ENCODE measurements around the gene IFITM1. TPM values are rescaled to one million over a fixed set of nuclear protein-coding genes. Genes with fewer than 3 reads are reported as not detected.

IFITM1 gene
- polyA plus RNA-seq, 1 donor from 2014 or later: 0.35 TPM

DNA sequence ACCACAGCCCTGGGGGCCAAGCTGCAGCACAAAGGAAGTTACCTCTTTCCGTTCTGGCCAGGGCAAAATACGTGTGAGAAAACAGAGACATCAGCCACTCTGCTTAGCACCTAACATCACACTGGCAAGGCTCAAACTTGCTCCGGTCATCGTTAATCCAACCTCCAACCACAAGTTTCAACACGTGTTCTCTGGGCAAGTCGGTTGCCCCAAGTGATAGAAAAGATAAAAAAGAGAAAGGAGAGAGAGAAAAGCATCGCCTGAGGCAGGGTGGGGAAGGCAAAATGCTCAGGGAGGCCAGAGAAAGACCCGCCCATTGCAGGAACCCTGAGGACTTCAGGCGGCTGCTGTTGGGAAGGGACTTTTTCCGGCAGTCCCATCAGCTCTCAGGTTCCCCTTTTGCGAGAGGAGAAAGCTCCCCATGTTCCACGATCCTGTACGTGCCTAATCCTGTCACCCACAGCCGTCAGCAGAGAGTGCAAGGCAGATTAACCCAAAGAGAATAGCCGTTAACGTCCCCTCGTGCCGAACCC is 36.9 kb downstream of the IFITM1 start:
- no peaks in the 10 kb centered on the region for H4K20me1 ChIP-seq (ENCODE audit: insufficient read depth)
- H3K27ac ChIP-seq (ENCODE audit: low read length): no peak overlapping the region
- TF ChIP-seq SMC3 (conservative IDR thresholded peaks at IDR 0.05; ENCODE audit: poor library complexity) (no peak), MXI1 (conservative IDR thresholded peaks at IDR 0.05; ENCODE audit: poor library complexity, severe bottlenecking) (no peak), EP300 (conservative IDR thresholded peaks at IDR 0.05; ENCODE audit: poor library complexity, severe bottlenecking) (no peak), POLR2AphosphoS5 (IDR thresholded peaks at IDR 0.05) (no peak), RAD21 (conservative IDR thresholded peaks at IDR 0.05) (no peak), EZH2 (IDR thresholded peaks at IDR 0.05; ENCODE audit: borderline replicate concordance, insufficient read depth, low read length, poor library complexity, severe bottlenecking) (no peak), TAF1 (IDR thresholded peaks at IDR 0.05; ENCODE audit: low read depth) (no peak)
- TF ChIP-seq, protein P1, sequence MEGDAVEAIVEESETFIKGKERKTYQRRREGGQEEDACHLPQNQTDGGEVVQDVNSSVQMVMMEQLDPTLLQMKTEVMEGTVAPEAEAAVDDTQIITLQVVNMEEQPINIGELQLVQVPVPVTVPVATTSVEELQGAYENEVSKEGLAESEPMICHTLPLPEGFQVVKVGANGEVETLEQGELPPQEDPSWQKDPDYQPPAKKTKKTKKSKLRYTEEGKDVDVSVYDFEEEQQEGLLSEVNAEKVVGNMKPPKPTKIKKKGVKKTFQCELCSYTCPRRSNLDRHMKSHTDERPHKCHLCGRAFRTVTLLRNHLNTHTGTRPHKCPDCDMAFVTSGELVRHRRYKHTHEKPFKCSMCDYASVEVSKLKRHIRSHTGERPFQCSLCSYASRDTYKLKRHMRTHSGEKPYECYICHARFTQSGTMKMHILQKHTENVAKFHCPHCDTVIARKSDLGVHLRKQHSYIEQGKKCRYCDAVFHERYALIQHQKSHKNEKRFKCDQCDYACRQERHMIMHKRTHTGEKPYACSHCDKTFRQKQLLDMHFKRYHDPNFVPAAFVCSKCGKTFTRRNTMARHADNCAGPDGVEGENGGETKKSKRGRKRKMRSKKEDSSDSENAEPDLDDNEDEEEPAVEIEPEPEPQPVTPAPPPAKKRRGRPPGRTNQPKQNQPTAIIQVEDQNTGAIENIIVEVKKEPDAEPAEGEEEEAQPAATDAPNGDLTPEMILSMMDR (IDR thresholded peaks at IDR 0.05; ENCODE audit: poor library complexity, severe bottlenecking): no peak
- TF ChIP-seq, protein P2, sequence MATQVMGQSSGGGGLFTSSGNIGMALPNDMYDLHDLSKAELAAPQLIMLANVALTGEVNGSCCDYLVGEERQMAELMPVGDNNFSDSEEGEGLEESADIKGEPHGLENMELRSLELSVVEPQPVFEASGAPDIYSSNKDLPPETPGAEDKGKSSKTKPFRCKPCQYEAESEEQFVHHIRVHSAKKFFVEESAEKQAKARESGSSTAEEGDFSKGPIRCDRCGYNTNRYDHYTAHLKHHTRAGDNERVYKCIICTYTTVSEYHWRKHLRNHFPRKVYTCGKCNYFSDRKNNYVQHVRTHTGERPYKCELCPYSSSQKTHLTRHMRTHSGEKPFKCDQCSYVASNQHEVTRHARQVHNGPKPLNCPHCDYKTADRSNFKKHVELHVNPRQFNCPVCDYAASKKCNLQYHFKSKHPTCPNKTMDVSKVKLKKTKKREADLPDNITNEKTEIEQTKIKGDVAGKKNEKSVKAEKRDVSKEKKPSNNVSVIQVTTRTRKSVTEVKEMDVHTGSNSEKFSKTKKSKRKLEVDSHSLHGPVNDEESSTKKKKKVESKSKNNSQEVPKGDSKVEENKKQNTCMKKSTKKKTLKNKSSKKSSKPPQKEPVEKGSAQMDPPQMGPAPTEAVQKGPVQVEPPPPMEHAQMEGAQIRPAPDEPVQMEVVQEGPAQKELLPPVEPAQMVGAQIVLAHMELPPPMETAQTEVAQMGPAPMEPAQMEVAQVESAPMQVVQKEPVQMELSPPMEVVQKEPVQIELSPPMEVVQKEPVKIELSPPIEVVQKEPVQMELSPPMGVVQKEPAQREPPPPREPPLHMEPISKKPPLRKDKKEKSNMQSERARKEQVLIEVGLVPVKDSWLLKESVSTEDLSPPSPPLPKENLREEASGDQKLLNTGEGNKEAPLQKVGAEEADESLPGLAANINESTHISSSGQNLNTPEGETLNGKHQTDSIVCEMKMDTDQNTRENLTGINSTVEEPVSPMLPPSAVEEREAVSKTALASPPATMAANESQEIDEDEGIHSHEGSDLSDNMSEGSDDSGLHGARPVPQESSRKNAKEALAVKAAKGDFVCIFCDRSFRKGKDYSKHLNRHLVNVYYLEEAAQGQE (IDR thresholded peaks at IDR 0.05; ENCODE audit: borderline replicate concordance): no peak
- no peaks in the 10 kb centered on the region for H3F3A ChIP-seq (ENCODE audit: insufficient read depth, low read length, poor library complexity, severe bottlenecking)
- H2AFZ ChIP-seq (ENCODE audit: low read depth, low read length): no peak overlapping the region
- no peak overlapping the region for H3K9ac ChIP-seq (ENCODE audit: low read length)
- no peaks in the 10 kb centered on the region for H3K9me3 ChIP-seq (ENCODE audit: low read length)
- H3K4me3 ChIP-seq (ENCODE audit: low read length): no peak overlapping the region
- H3K4me2 ChIP-seq (ENCODE audit: low read length): no peak overlapping the region
- H3K36me3 ChIP-seq (ENCODE audit: insufficient read depth, low read length): no peaks in the 10 kb centered on the region
- H3K79me2 ChIP-seq (replicated peaks; ENCODE audit: insufficient read depth, low read length): no peaks in the 10 kb centered on the region
- no peaks in the 10 kb centered on the region for H3K9me2 ChIP-seq (ENCODE audit: insufficient read depth, low read length)
- no peaks in the 10 kb centered on the region for H3K27me3 ChIP-seq (ENCODE audit: insufficient read depth, low read depth, low read length)

GRCh38 chr11:351411-351810 is 37.6 kb downstream of the IFITM1 start:
- H3K27ac ChIP-seq (ENCODE audit: low read length): no peak overlapping the region
- TF ChIP-seq POLR2AphosphoS5 (IDR thresholded peaks at IDR 0.05) (no peak), RAD21 (conservative IDR thresholded peaks at IDR 0.05) (no peak), SMC3 (conservative IDR thresholded peaks at IDR 0.05; ENCODE audit: poor library complexity) (no peak), MXI1 (conservative IDR thresholded peaks at IDR 0.05; ENCODE audit: poor library complexity, severe bottlenecking) (no peak), EZH2 (IDR thresholded peaks at IDR 0.05; ENCODE audit: borderline replicate concordance, insufficient read depth, low read length, poor library complexity, severe bottlenecking) (no peak), TAF1 (IDR thresholded peaks at IDR 0.05; ENCODE audit: low read depth) (no peak), EP300 (conservative IDR thresholded peaks at IDR 0.05; ENCODE audit: poor library complexity, severe bottlenecking) (no peak)
- TF ChIP-seq, protein P1 (IDR thresholded peaks at IDR 0.05; ENCODE audit: poor library complexity, severe bottlenecking): no peak
- TF ChIP-seq, protein P2 (IDR thresholded peaks at IDR 0.05; ENCODE audit: borderline replicate concordance): no peak

More at GRCh38 chr11:351411-351810, 37.6 kb downstream of the IFITM1 start:
- Histone ChIP-seq H3K9me3 (ENCODE audit: low read length) (no peaks in the 10 kb centered on the region), H3K27me3 (ENCODE audit: insufficient read depth, low read depth, low read length) (no peaks in the 10 kb centered on the region), H3K36me3 (ENCODE audit: insufficient read depth, low read length) (no peaks in the 10 kb centered on the region), H3K9me2 (ENCODE audit: insufficient read depth, low read length) (no peaks in the 10 kb centered on the region), H3K4me2 (ENCODE audit: low read length) (no peak overlapping the region), H4K20me1 (ENCODE audit: insufficient read depth) (no peaks in the 10 kb centered on the region), H3K4me3 (ENCODE audit: low read length) (no peak overlapping the region), H2AFZ (ENCODE audit: low read depth, low read length) (no peak overlapping the region), H3F3A (ENCODE audit: insufficient read depth, low read length, poor library complexity, severe bottlenecking) (no peaks in the 10 kb centered on the region), H3K9ac (ENCODE audit: low read length) (no peak overlapping the region), H3K79me2 (replicated peaks; ENCODE audit: insufficient read depth, low read length) (no peaks in the 10 kb centered on the region)

Data from neural cell (in vitro differentiated cells).